ENCODE results near the gene FNTB.

GRCh38 chr14:64954491-64955240, 32.0 kb upstream of the FNTB start:
- no peak for TF ChIP-seq CTCF (IDR thresholded peaks at IDR 0.05)
- TF ChIP-seq POLR2A (IDR thresholded peaks at IDR 0.05) = no peak
